DND-41 (cell line): ENCODE measurements around the gene TSHZ2.

ENCODE experiments used
- CTCF ChIP-seq: IDR thresholded peaks from 2 replicates; pipeline ENCODE4 v1.5.1; 2012; ENCODE audit warnings: borderline replicate concordance, low read length, moderate library complexity, mild to moderate bottlenecking; ENCODE audit not compliant: poor library complexity, severe bottlenecking; ENCODE audit errors: extremely low read depth
- EZH2 ChIP-seq: IDR thresholded peaks from 3 replicates; pipeline ENCODE4 v1.6.1; 2012; ENCODE audit warnings: borderline replicate concordance, low read depth, mild to moderate bottlenecking, moderate library complexity, low read length, inconsistent platforms; ENCODE audit not compliant: severe bottlenecking

GRCh38 chr20:53016071-53016470 is 43.9 kb downstream of the TSHZ2 start:
- TF ChIP-seq CTCF (no peak), EZH2 (no peak)
